HL-60 (cell line): ENCODE measurements around the gene FOXP1.

ENCODE experiments used
- DNase-seq, 2 experiments: peaks; one replicate each; pipeline ENCODE4 v3.0.0-alpha.2; 2010 to 2020; ENCODE audit warnings: low read depth in 1 of 2, low spot score in 1 of 2
- H3K27ac ChIP-seq: fragments of 250-450 bp; sonication (Bioruptor Pico); replicated peaks from 2 replicates; pipeline ENCODE4 v1.5.1; 2020; ENCODE audit warnings: mild to moderate bottlenecking, moderate library complexity
- H3K27me3 ChIP-seq: fragments of 250-450 bp; sonication (Bioruptor Pico); 2 replicates; pipeline ENCODE4 v1.5.1; 2021; ENCODE audit warnings: mild to moderate bottlenecking, moderate library complexity; ENCODE audit not compliant: insufficient read depth, poor library complexity, severe bottlenecking
- H3K4me3 ChIP-seq: replicated peaks from 2 replicates; pipeline ENCODE4 v1.5.1; 2011; ENCODE audit warnings: mild to moderate bottlenecking, control low read depth, low read length; ENCODE audit not compliant: insufficient read depth
- CTCF ChIP-seq: IDR thresholded peaks from one replicate; pipeline ENCODE4 v1.5.1; 2011; ENCODE audit warnings: low read length, control low read depth, inconsistent platforms; ENCODE audit not compliant: insufficient read depth
- GABPA ChIP-seq: IDR thresholded peaks from 2 replicates; pipeline ENCODE4 v1.6.1; 2012; ENCODE audit warnings: low read depth
- POLR2AphosphoS5 ChIP-seq: IDR thresholded peaks from 2 replicates; pipeline ENCODE4 v1.6.1; 2012; ENCODE audit warnings: low read depth
- REST ChIP-seq: IDR thresholded peaks from 2 replicates; pipeline ENCODE4 v1.6.1; 2012; ENCODE audit warnings: low read depth; ENCODE audit not compliant: insufficient replicate concordance
- SPI1 ChIP-seq: IDR thresholded peaks from 2 replicates; pipeline ENCODE4 v1.6.1; 2012; ENCODE audit warnings: low read depth, mild to moderate bottlenecking, borderline replicate concordance

The FOXP1 gene

GRCh38 chr3:70982700-70983140 lies 600.8 kb downstream of the FOXP1 start:
- Histone ChIP-seq H3K27ac (no peak overlapping the region), H3K4me3 (no peak overlapping the region), H3K27me3 (no peaks in the 10 kb centered on the region)
- TF ChIP-seq SPI1 = no peak
- TF ChIP-seq POLR2AphosphoS5 = no peak
- TF ChIP-seq REST = no peak
- no peak for TF ChIP-seq CTCF
- no peak for TF ChIP-seq GABPA
- DNase-seq = no peak

GRCh38 chr3:70982284-70982683 lies 601.2 kb downstream of the FOXP1 start:
- H3K4me3 ChIP-seq = no peak overlapping the region
- H3K27ac ChIP-seq = no peak overlapping the region
- no peak for TF ChIP-seq CTCF
- no peak for TF ChIP-seq GABPA
- no peak for TF ChIP-seq REST
- no peak for TF ChIP-seq POLR2AphosphoS5
- no peak for TF ChIP-seq SPI1
- DNase-seq = no peak
- H3K27me3 ChIP-seq = no peaks in the 10 kb centered on the region

- Histone ChIP-seq H3K27me3 (no peaks in the 10 kb centered on the region), H3K4me3 (no peak overlapping the region), H3K27ac (no peak overlapping the region)
- DNase-seq = no peak
- no peak for TF ChIP-seq SPI1
- no peak for TF ChIP-seq GABPA
- TF ChIP-seq CTCF = no peak
- no peak for TF ChIP-seq REST
- TF ChIP-seq POLR2AphosphoS5 = no peak
Observed at GRCh38 chr3:70981231-70981880, 602.2 kb downstream of the FOXP1 start.
